C4-2B (cell line): ENCODE results near the gene IGSF5.
A peak's percentile ranks its signal among the peaks of the same experiment; 100 is the strongest.

Source experiments
- H3K27ac ChIP-seq: fragments of 450-650 bp; 2 replicates; pipeline ENCODE4 v1.5.1; 2017
- ZFX ChIP-seq: fragments of 450-650 bp; IDR thresholded peaks from 2 replicates; pipeline ENCODE4 v1.6.1; 2017
- TF ChIP-seq, protein P1 (sequence below): fragments of 450-650 bp; conservative IDR thresholded peaks from 2 replicates; pipeline ENCODE4 v1.5.1; 2017; ENCODE audit warnings: mild to moderate bottlenecking

Gene IGSF5

DNA sequence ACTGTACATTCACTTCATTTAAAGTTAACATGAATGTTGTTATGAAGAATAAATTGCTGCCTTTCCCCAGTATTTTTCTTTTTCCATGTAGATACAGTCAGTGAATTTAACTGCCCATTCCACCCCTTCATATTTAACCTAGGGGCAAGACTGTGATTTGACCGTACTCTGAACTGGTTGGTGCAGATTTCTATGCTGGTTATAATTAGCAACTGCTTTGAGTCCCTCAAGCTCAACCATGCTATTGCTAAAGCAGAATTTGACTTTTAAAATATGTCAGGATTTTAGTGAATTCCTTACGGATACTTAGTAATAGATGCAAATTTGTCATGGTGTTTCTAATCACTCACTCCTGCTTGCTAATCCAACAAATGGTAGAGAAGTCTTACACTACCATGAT is 57.2 kb downstream of the IGSF5 start:
- no peak overlapping the region for H3K27ac ChIP-seq

DNA sequence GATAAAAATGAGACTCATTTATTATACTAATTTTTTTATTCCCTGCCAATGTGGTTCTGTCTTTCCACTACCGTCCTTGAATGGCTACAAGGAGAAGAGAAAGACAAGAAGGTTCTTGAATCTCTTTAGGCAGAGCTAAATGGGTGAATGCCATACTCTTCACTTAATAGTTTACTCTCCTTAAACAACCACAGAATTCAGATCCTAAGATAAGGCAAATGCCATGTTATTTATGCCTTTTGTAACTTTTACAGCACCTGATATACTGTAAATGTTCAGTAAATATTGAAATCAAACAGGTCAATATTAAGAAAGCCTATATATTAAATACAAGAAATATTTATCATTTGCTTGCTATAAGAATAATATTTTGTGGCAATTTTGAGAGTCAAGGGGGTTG is 58.4 kb downstream of the IGSF5 start:
- TF ChIP-seq, protein P1, sequence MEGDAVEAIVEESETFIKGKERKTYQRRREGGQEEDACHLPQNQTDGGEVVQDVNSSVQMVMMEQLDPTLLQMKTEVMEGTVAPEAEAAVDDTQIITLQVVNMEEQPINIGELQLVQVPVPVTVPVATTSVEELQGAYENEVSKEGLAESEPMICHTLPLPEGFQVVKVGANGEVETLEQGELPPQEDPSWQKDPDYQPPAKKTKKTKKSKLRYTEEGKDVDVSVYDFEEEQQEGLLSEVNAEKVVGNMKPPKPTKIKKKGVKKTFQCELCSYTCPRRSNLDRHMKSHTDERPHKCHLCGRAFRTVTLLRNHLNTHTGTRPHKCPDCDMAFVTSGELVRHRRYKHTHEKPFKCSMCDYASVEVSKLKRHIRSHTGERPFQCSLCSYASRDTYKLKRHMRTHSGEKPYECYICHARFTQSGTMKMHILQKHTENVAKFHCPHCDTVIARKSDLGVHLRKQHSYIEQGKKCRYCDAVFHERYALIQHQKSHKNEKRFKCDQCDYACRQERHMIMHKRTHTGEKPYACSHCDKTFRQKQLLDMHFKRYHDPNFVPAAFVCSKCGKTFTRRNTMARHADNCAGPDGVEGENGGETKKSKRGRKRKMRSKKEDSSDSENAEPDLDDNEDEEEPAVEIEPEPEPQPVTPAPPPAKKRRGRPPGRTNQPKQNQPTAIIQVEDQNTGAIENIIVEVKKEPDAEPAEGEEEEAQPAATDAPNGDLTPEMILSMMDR, result no peak
- no peak for TF ChIP-seq ZFX
- H3K27ac ChIP-seq, result no peak overlapping the region

More for the DNA sequence above, 57.2 kb downstream of the IGSF5 start:
- no peak for TF ChIP-seq ZFX
- TF ChIP-seq, protein P1, result no peak

DNA sequence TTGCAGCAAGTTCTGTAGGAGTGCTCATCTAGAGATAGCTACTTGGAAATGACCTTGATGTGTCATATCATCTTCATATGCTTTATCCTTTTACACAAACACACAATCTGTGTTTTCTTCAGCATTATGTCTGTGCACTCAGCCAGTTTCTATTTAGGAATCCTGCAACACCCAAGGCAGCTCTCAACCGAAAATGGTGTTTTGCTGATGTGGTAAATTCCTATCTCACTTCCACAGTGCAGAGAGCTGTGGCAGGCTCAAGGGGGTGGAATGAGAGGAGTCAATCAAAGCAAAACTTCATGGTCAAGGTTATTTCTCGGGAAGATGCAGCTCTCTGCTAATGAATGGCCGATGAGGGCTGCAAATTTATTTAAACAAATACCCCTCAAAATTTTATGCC is 59.3 kb downstream of the IGSF5 start:
- TF ChIP-seq, protein P1, result no peak
- no peak for TF ChIP-seq ZFX
- no peak overlapping the region for H3K27ac ChIP-seq

DNA sequence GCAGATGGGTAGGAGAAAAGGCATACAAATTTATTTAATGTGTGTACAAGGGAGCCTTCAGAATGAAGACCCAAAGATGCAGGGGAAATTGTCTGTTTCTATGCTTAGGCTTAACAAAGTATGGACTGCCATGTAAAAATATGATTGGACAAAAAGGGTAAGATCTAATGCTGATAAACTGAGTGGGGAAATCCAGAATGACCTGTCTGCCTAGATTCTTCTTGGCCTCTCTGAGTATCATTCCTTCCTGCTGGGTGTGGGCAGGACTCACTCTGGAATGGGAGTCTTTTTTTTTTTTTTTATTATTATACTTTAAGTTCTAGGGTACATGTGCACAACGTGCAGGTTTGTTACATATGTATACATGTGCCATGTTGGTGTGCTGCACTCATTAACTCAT is 61.0 kb downstream of the IGSF5 start:
- TF ChIP-seq ZFX, result no peak
- TF ChIP-seq, protein P1, result no peak
- peak overlapping the region; percentile 33; the same call in 1 of the 2 replicates for H3K27ac ChIP-seq

DNA sequence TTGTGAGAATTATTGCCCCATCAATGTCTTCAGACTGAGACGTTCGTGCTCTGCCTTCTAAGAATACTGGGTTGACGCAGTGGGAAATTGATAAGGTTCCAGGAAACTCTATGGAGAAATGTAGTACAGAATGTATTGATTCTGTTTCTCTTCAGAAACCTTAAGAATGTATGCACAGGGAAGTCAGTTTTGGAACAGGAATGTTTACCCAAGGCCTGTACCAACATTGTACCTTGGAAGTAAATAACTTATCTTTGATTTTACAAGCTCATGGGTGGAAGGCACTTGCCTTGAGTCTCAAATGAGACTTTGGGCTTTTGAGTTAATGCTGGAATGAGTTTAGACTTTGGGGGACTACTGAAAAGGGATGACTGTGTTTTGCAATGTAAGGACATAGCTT is 62.8 kb downstream of the IGSF5 start:
- peak overlapping the region; percentile 72 for H3K27ac ChIP-seq
- no peak for TF ChIP-seq ZFX
- TF ChIP-seq, protein P1, result no peak

DNA sequence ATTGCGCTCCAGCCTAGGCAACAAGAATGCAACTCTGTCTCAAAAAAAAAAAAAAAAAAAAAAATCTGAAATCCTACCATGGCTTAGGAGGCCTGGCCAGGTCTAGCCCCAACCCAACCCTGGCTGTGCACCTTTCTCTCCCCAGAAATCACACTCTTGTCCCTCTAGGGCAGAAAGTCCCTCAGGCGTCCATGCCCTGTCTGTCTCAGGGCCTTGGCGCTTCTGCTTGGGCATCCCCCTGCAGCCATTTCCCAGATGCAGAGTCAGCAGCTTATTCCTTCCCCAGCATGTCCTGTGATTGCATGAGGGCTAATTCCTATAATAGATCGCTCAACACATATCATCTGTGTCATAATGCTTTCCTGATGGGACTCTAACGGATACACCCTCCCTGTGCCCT is 65.0 kb downstream of the IGSF5 start:
- H3K27ac ChIP-seq, result no peak overlapping the region
- TF ChIP-seq, protein P1, result no peak
- TF ChIP-seq ZFX, result no peak

DNA sequence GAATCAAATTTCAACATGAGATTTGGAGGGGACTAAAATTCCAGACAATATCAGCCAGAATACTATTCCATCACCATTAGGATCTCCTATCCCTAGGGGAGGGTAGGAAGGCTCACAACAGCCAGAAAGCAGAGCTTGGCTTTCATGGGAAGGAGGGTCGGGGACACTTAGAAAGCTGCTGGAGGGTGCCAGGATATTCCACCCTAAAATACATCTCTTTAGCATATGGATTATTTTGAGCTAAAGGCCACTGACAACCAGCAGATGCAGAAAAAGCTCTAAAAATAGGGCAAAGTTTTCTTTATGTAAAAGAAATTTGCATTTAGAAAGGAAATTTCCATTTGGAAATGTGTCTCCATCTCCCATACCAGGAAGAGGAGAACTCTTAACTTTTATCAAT is 68.0 kb downstream of the IGSF5 start:
- H3K27ac ChIP-seq, result no peak overlapping the region
- no peak for TF ChIP-seq ZFX
- TF ChIP-seq, protein P1, result no peak
